GM18508 (cell line): ENCODE measurements around the gene CMKLR1.

Experiments
- ATAC-seq: cut with Tn5 transposase; IDR thresholded peaks from one replicate; pipeline ENCODE4 v1.9.1; 2021; ENCODE audit warnings: moderate number of reproducible peaks; ENCODE audit not compliant: insufficient read depth, unreplicated experiment

CMKLR1 gene

GRCh38 chr12:108240928-108241327 lies 98.2 kb downstream of the CMKLR1 start:
- ATAC-seq, result no peak

- no peak for ATAC-seq
Observed at GRCh38 chr12:108240027-108240785, 98.9 kb downstream of the CMKLR1 start.

GRCh38 chr12:108239378-108239777 lies 99.7 kb downstream of the CMKLR1 start:
- no peak for ATAC-seq

- no peak for ATAC-seq
Observed at GRCh38 chr12:108238474-108238873, 100.6 kb downstream of the CMKLR1 start.
